ENCODE data around the gene CCDC6. TPM values are rescaled to one million over a fixed set of nuclear protein-coding genes. Genes with fewer than 3 reads are reported as not detected.

The CCDC6 gene
- total and polyA plus RNA-seq, 2 of the 4 experiments (the other 2 are of a cell fraction) = 21.8 to 30.8 TPM

DNA sequence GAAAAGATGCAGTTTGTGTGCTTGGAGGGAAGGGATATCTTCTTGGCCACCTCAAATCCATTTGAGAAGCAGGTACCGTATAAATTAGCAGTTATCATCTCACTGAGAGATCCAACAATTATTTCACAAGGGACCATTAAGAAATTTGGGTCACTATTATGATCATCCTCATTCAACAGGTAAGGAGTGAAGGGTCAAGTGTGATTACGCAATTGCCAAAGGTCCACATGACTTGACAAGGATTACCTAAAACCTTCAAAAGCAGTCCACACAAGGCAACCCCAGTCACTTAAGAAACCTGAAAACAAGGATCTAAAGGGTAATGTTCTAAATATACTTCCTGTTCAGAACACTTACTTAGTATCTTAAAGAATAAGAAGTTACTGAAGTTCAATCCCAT lies 27.4 kb downstream of the CCDC6 start:
- H3K4me2 ChIP-seq (ENCODE audit: low read depth, low read length) = no peak overlapping the region
- no peak overlapping the region for H4K91ac ChIP-seq (ENCODE audit: insufficient read depth, low read depth, low read length)
- no peaks in the 10 kb centered on the region for H3K9me3 ChIP-seq (ENCODE audit: control insufficient read depth, insufficient read depth, low read length)
- no peak overlapping the region for H4K8ac ChIP-seq (ENCODE audit: low read depth in 2 of 2, low read length in 2 of 2)
- H3K9me1 ChIP-seq (ENCODE audit: insufficient read depth, low read length) = no peaks in the 10 kb centered on the region; the same call in 1 of the 2 replicates
- DNase-seq (no peak), ATAC-seq (ENCODE audit: low read depth) (no peak)
- no peak overlapping the region for H3K27ac ChIP-seq (ENCODE audit: insufficient read depth, low read length)
- no peak overlapping the region for H2AFZ ChIP-seq (replicated peaks; ENCODE audit: low read length, poor library complexity)
- no CpG with 5 or more reads among the region's 2 CpGs for WGBS, 2 experiments (ENCODE audit: extremely low coverage in 2 of 2, insufficient read length in 1 of 2)
- no peak for TF ChIP-seq RAD21 (IDR thresholded peaks at IDR 0.05; ENCODE audit: low read length)
- TF ChIP-seq CEBPB (IDR thresholded peaks at IDR 0.05; ENCODE audit: low read depth, low read length) = peak; percentile 94
- H4K20me1 ChIP-seq (ENCODE audit: insufficient read depth, low read length) = peaks cover 14% of the 10 kb centered on the region; the same call in 1 of the 2 replicates
- in situ Hi-C loops (cut with MboI; ENCODE audit: low sequenced_read_pairs) (loop anchor here (25.0 kb wide), 1 partner anchor 533 kb away; no protein-coding TSS in a partner anchor), dilution Hi-C loops (cut with HindIII; ENCODE audit: low sequenced_read_pairs, unreplicated experiment) (no loop called here), intact Hi-C loops (cut with micrococcal nuclease) (no loop called here)
- no peak overlapping the region for H3K56ac ChIP-seq (ENCODE audit: extremely low read depth, insufficient read depth, low read length)
- H3K79me1 ChIP-seq (ENCODE audit: low read depth in 1 of 2, low read length in 2 of 2) = peaks cover 41 to 75% of the 10 kb centered on the region in 2 experiments
- no peaks in the 10 kb centered on the region; the same call in 1 of the 2 replicates for H3K4me1 ChIP-seq (ENCODE audit: control insufficient read depth, insufficient read depth, low read length)
- no peak overlapping the region for H2BK15ac ChIP-seq (ENCODE audit: low read depth, low read length)
- H4K5ac ChIP-seq (ENCODE audit: low read depth, low read length) = no peak overlapping the region
- CTCF ChIA-PET = no interaction called here
- H2BK120ac ChIP-seq (ENCODE audit: low read depth, low read length) = no peak overlapping the region
- H3K18ac ChIP-seq (ENCODE audit: low read depth, low read length) = no peak overlapping the region
- POLR2A ChIA-PET (ENCODE audit: unreplicated experiment) = no interaction called here
- no peak overlapping the region for H3K14ac ChIP-seq (replicated peaks; ENCODE audit: low read depth, low read length)
- H2BK20ac ChIP-seq (ENCODE audit: low read depth, low read length) = no peak overlapping the region
- no TSS peak for BruUV-seq (replicated peaks)
- no peak overlapping the region for H2AK9ac ChIP-seq (replicated peaks; ENCODE audit: low read depth, low read length, poor library complexity)
- no peak overlapping the region for H2AK5ac ChIP-seq (ENCODE audit: low read depth, low read length)
- no peak overlapping the region for H2BK5ac ChIP-seq (ENCODE audit: low read depth, low read length, poor library complexity, severe bottlenecking)
- H3K23ac ChIP-seq (ENCODE audit: low read depth, low read length) = no peak overlapping the region
- no peak overlapping the region for H3K4me3 ChIP-seq (ENCODE audit: insufficient read depth, low read depth, low read length)
- no peaks in the 10 kb centered on the region for H3K36me3 ChIP-seq (ENCODE audit: control insufficient read depth, insufficient read depth, low read length)
- H3K27me3 ChIP-seq (ENCODE audit: control insufficient read depth, insufficient read depth, low read length) = no peaks in the 10 kb centered on the region
- H3K4ac ChIP-seq (ENCODE audit: low read depth, low read length) = no peak overlapping the region
- H3K9ac ChIP-seq (ENCODE audit: low read depth, low read length) = no peak overlapping the region

Measured in IMR-90 (cell line).